SKM-1 (cell line): ENCODE data around the gene CLTCL1.
"Not testable (repeated sequence)": the region's sequence is repeated elsewhere in the genome, so short reads cannot be mapped to it uniquely, and the experiment has no call there.

Experiments
- DNase-seq: peaks from one replicate; lab custom pipeline; 2025; ENCODE audit not compliant: unreplicated experiment; lab: John Stamatoyannopoulos, UW

CLTCL1 gene

GRCh38 chr22:19256362-19256761, 35.2 kb downstream of the CLTCL1 start:
- DNase-seq: not testable (repeated sequence)

- DNase-seq: no peak
These were observed 38.4 kb downstream of the CLTCL1 start for GRCh38 chr22:19253143-19253542.

- peak; percentile 78 for DNase-seq
These were observed 46.7 kb downstream of the CLTCL1 start for GRCh38 chr22:19244600-19245352.

- DNase-seq: peak; percentile 83
These were observed 48.8 kb downstream of the CLTCL1 start for GRCh38 chr22:19242699-19243098.

- no peak for DNase-seq
These were observed 50.0 kb downstream of the CLTCL1 start for GRCh38 chr22:19241593-19241906.

GRCh38 chr22:19240813-19241592, 50.5 kb downstream of the CLTCL1 start:
- DNase-seq: peak; percentile 89

GRCh38 chr22:19239464-19239863, 52.1 kb downstream of the CLTCL1 start:
- no peak for DNase-seq

- no peak for DNase-seq
These were observed 52.6 kb downstream of the CLTCL1 start for GRCh38 chr22:19238900-19239299.

- DNase-seq: no peak
These were observed 55.6 kb downstream of the CLTCL1 start for GRCh38 chr22:19235874-19236273.

GRCh38 chr22:19234126-19234896, 57.2 kb downstream of the CLTCL1 start:
- DNase-seq: no peak

GRCh38 chr22:19233189-19233661, 58.3 kb downstream of the CLTCL1 start:
- DNase-seq: no peak

GRCh38 chr22:19232623-19233022, 58.9 kb downstream of the CLTCL1 start:
- no peak for DNase-seq

- DNase-seq: no peak
These were observed 59.5 kb downstream of the CLTCL1 start for GRCh38 chr22:19231986-19232385.

GRCh38 chr22:19229600-19229999, 61.9 kb downstream of the CLTCL1 start:
- DNase-seq: no peak

GRCh38 chr22:19228179-19228578, 63.3 kb downstream of the CLTCL1 start:
- DNase-seq: no peak

- no peak for DNase-seq
These were observed 65.1 kb downstream of the CLTCL1 start for GRCh38 chr22:19226428-19226827.

GRCh38 chr22:19225560-19225959, 66.0 kb downstream of the CLTCL1 start:
- DNase-seq: no peak

- no peak for DNase-seq
These were observed 66.5 kb downstream of the CLTCL1 start for GRCh38 chr22:19224985-19225384.

GRCh38 chr22:19224557-19224956, 67.0 kb downstream of the CLTCL1 start:
- no peak for DNase-seq

GRCh38 chr22:19223617-19224016, 67.9 kb downstream of the CLTCL1 start:
- DNase-seq: no peak

- no peak for DNase-seq
These were observed 68.4 kb downstream of the CLTCL1 start for GRCh38 chr22:19223110-19223509.
